Glutamatergic neuron (in vitro differentiated cells): ENCODE data around the gene DLG1. TPM values are rescaled to one million over a fixed set of nuclear protein-coding genes. Genes with fewer than 3 reads are reported as not detected.
A peak's percentile ranks its signal among the peaks of the same experiment; 100 is the strongest.

Experiments
- DNase-seq: peaks from one replicate; pipeline ENCODE4 v3.0.0; 2022
- H3K27ac Mint-ChIP-seq: one replicate; pipeline ENCODE4 v1.8.0; 2020; ENCODE audit warnings: mild to moderate bottlenecking, mixed read lengths, inconsistent platforms; ENCODE audit not compliant: unreplicated experiment
- H3K27me3 Mint-ChIP-seq: one replicate; pipeline ENCODE4 v1.8.0; 2020; ENCODE audit warnings: mild to moderate bottlenecking, moderate library complexity, mixed read lengths, inconsistent platforms; ENCODE audit not compliant: unreplicated experiment
- H3K36me3 Mint-ChIP-seq: one replicate; pipeline ENCODE4 v1.8.0; 2020; ENCODE audit warnings: mild to moderate bottlenecking, mixed read lengths, inconsistent platforms; ENCODE audit not compliant: unreplicated experiment
- H3K4me1 Mint-ChIP-seq: one replicate; pipeline ENCODE4 v1.8.0; 2020; ENCODE audit warnings: mild to moderate bottlenecking, low read depth, mixed read lengths, inconsistent platforms; ENCODE audit not compliant: unreplicated experiment
- H3K4me3 Mint-ChIP-seq: one replicate; pipeline ENCODE4 v1.8.0; 2020; ENCODE audit warnings: mild to moderate bottlenecking, mixed read lengths, inconsistent platforms; ENCODE audit not compliant: unreplicated experiment
- H3K9me3 Mint-ChIP-seq: one replicate; pipeline ENCODE4 v1.8.0; 2020; ENCODE audit warnings: mild to moderate bottlenecking, moderate library complexity, mixed read lengths, inconsistent platforms; ENCODE audit not compliant: unreplicated experiment
- CTCF ChIP-seq: fragments of 200-600 bp; sonication (generic); IDR thresholded peaks from one replicate; pipeline ENCODE4 v1.5.0; 2021; ENCODE audit not compliant: partially characterized antibody, unreplicated experiment
- total RNA-seq: library from RNA; stranded (reverse); fragmentation: NEBNext Ultra II Directional; extraction: Animal tissue kit (Norgen Biotek cat#: 25700); gene quantifications from one replicate; pipeline ENCODE4 v1.2.1, GENCODE V29; 2021; ENCODE audit not compliant: unreplicated experiment

DLG1 gene
- total RNA-seq, 1 donor from 2014 or later = 66.0 TPM

- H3K27ac Mint-ChIP-seq = no peak overlapping the region
- H3K4me1 Mint-ChIP-seq = peaks cover 34% of the 10 kb centered on the region
- H3K27me3 Mint-ChIP-seq = peaks cover 3% of the 10 kb centered on the region
- TF ChIP-seq CTCF = no peak
- no peaks in the 10 kb centered on the region for H3K36me3 Mint-ChIP-seq
- H3K4me3 Mint-ChIP-seq = no peak overlapping the region
- no peak for DNase-seq
- peaks cover 2% of the 10 kb centered on the region for H3K9me3 Mint-ChIP-seq
Observed at GRCh38 chr3:197337656-197338055, 39.2 kb upstream of the DLG1 start.

- H3K4me1 Mint-ChIP-seq = peaks cover 34% of the 10 kb centered on the region
- H3K36me3 Mint-ChIP-seq = no peaks in the 10 kb centered on the region
- H3K27ac Mint-ChIP-seq = no peak overlapping the region
- peaks cover 4% of the 10 kb centered on the region for H3K27me3 Mint-ChIP-seq
- H3K9me3 Mint-ChIP-seq = peaks cover 2% of the 10 kb centered on the region
- H3K4me3 Mint-ChIP-seq = no peak overlapping the region
- no peak for TF ChIP-seq CTCF
- no peak for DNase-seq
Observed at GRCh38 chr3:197337214-197337613, 38.8 kb upstream of the DLG1 start.

- Mint-ChIP-seq H3K9me3 (peaks cover 2% of the 10 kb centered on the region), H3K27me3 (peaks cover 6% of the 10 kb centered on the region), H3K4me1 (peaks cover 35% of the 10 kb centered on the region), H3K36me3 (peaks cover 4% of the 10 kb centered on the region), H3K4me3 (no peak overlapping the region), H3K27ac (no peak overlapping the region)
- TF ChIP-seq CTCF = no peak
- no peak for DNase-seq
Observed at GRCh38 chr3:197336348-197336747, 37.9 kb upstream of the DLG1 start.

- peaks cover 6% of the 10 kb centered on the region for H3K27me3 Mint-ChIP-seq
- DNase-seq = peak; percentile 53
- peaks cover 4% of the 10 kb centered on the region for H3K9me3 Mint-ChIP-seq
- H3K27ac Mint-ChIP-seq = peak overlapping the region; percentile 75
- no peak for TF ChIP-seq CTCF
- H3K4me1 Mint-ChIP-seq = peaks cover 35% of the 10 kb centered on the region
- peak overlapping the region; percentile 40 for H3K4me3 Mint-ChIP-seq
- peaks cover 6% of the 10 kb centered on the region for H3K36me3 Mint-ChIP-seq
Observed at GRCh38 chr3:197335428-197336132, 37.2 kb upstream of the DLG1 start.

GRCh38 chr3:197333901-197334639, 35.7 kb upstream of the DLG1 start:
- H3K36me3 Mint-ChIP-seq = peaks cover 6% of the 10 kb centered on the region
- H3K4me3 Mint-ChIP-seq = no peak overlapping the region
- H3K4me1 Mint-ChIP-seq = peaks cover 26% of the 10 kb centered on the region
- peaks cover 4% of the 10 kb centered on the region for H3K9me3 Mint-ChIP-seq
- TF ChIP-seq CTCF = no peak
- peaks cover 6% of the 10 kb centered on the region for H3K27me3 Mint-ChIP-seq
- no peak for DNase-seq
- no peak overlapping the region for H3K27ac Mint-ChIP-seq
